ENCODE data around the gene SULF2. TPM values are rescaled to one million over a fixed set of nuclear protein-coding genes. Genes with fewer than 3 reads are reported as not detected.
A peak's percentile ranks its signal among the peaks of the same experiment; 100 is the strongest.

Gene SULF2
- total RNA-seq, 1 experiment from 2014 or later: 66.1 TPM

- CTCF ChIA-PET: interaction anchor here (1.1 kb wide), 1 partner anchor 569 kb away, joined by 4 read pairs; no protein-coding TSS in a partner anchor
- TF ChIP-seq CTCF (IDR thresholded peaks at IDR 0.05; ENCODE audit: insufficient read depth in 1 of 2, low read depth in 1 of 2, low read length in 1 of 2, severe bottlenecking in 1 of 2, unreplicated experiment in 1 of 2): no peak
- no TSS peak for BruUV-seq (replicated peaks)
- intact Hi-C loops (cut with micrococcal nuclease; ENCODE audit: unreplicated experiment): loop anchor here (10.0 kb wide), 1 partner anchor 168 kb away; no protein-coding TSS in a partner anchor
- Mint-ChIP-seq H3K9me3 (ENCODE audit: unreplicated experiment) (no peaks in the 10 kb centered on the region), H3K4me1 (ENCODE audit: low read depth, unreplicated experiment) (peaks cover 9% of the 10 kb centered on the region), H3K36me3 (ENCODE audit: insufficient read depth, unreplicated experiment) (peaks cover 7% of the 10 kb centered on the region), H3K27me3 (ENCODE audit: insufficient read depth, unreplicated experiment) (no peaks in the 10 kb centered on the region), H3K27ac (ENCODE audit: unreplicated experiment) (no peak overlapping the region), H3K4me3 (ENCODE audit: unreplicated experiment) (no peak overlapping the region)
- Histone ChIP-seq H3K4me1 (peaks cover 12% of the 10 kb centered on the region), H3K27me3 (replicated peaks; ENCODE audit: control insufficient read depth, insufficient read depth, low read length) (no peaks in the 10 kb centered on the region), H3K4me3 (ENCODE audit: low read depth, low read length) (no peak overlapping the region), H3K36me3 (ENCODE audit: control insufficient read depth, insufficient read depth, low read length) (no peaks in the 10 kb centered on the region), H3K9me3 (no peaks in the 10 kb centered on the region)
- POLR2A ChIA-PET: no interaction called here
- no peak for DNase-seq
Measured at GRCh38 chr20:47726632-47727031, 58.6 kb downstream of the SULF2 start.

- peak; percentile 99 to 100 for TF ChIP-seq CTCF (IDR thresholded peaks at IDR 0.05; ENCODE audit: insufficient read depth in 1 of 2, low read depth in 1 of 2, low read length in 1 of 2, severe bottlenecking in 1 of 2, unreplicated experiment in 1 of 2)
- peaks cover 12% of the 10 kb centered on the region for H3K4me1 ChIP-seq
- H3K27ac Mint-ChIP-seq (ENCODE audit: unreplicated experiment): no peak overlapping the region
- POLR2A ChIA-PET: interaction anchor here (0.6 kb wide), 1 partner anchor 153 kb away, joined by 15 read pairs; no protein-coding TSS in a partner anchor
- H3K27me3 Mint-ChIP-seq (ENCODE audit: insufficient read depth, unreplicated experiment): no peaks in the 10 kb centered on the region
- H3K36me3 ChIP-seq (ENCODE audit: control insufficient read depth, insufficient read depth, low read length): no peaks in the 10 kb centered on the region
- no peak overlapping the region for H3K4me3 Mint-ChIP-seq (ENCODE audit: unreplicated experiment)
- peak; percentile 94 to 95 for DNase-seq
- H3K36me3 Mint-ChIP-seq (ENCODE audit: insufficient read depth, unreplicated experiment): peaks cover 7% of the 10 kb centered on the region
- CTCF ChIA-PET: interaction anchor here (0.6 to 1.6 kb wide), 18 partner anchors 17 to 971 kb away, joined by 3 to 19 read pairs (median 4); no protein-coding TSS in a partner anchor
- intact Hi-C loops (cut with micrococcal nuclease; ENCODE audit: unreplicated experiment): loop anchor here (1.0 to 10.0 kb wide), 5 partner anchors 57 to 896 kb away; no protein-coding TSS in a partner anchor
- no TSS peak for BruUV-seq (replicated peaks)
- H3K27me3 ChIP-seq (replicated peaks; ENCODE audit: control insufficient read depth, insufficient read depth, low read length): no peaks in the 10 kb centered on the region
- no peaks in the 10 kb centered on the region for H3K9me3 Mint-ChIP-seq (ENCODE audit: unreplicated experiment)
- H3K4me3 ChIP-seq (ENCODE audit: low read depth, low read length): no peak overlapping the region
- peaks cover 9% of the 10 kb centered on the region for H3K4me1 Mint-ChIP-seq (ENCODE audit: low read depth, unreplicated experiment)
- no peaks in the 10 kb centered on the region for H3K9me3 ChIP-seq
Measured at GRCh38 chr20:47725248-47725973, 59.9 kb downstream of the SULF2 start.

- TF ChIP-seq CTCF (IDR thresholded peaks at IDR 0.05; ENCODE audit: insufficient read depth in 1 of 2, low read depth in 1 of 2, low read length in 1 of 2, severe bottlenecking in 1 of 2, unreplicated experiment in 1 of 2): no peak
- H3K4me1 ChIP-seq: peaks cover 12% of the 10 kb centered on the region
- Mint-ChIP-seq H3K36me3 (ENCODE audit: insufficient read depth, unreplicated experiment) (peaks cover 7% of the 10 kb centered on the region), H3K27me3 (ENCODE audit: insufficient read depth, unreplicated experiment) (no peaks in the 10 kb centered on the region), H3K4me3 (ENCODE audit: unreplicated experiment) (no peak overlapping the region), H3K27ac (ENCODE audit: unreplicated experiment) (peak overlapping the region; percentile 18), H3K4me1 (ENCODE audit: low read depth, unreplicated experiment) (peaks cover 9% of the 10 kb centered on the region), H3K9me3 (ENCODE audit: unreplicated experiment) (no peaks in the 10 kb centered on the region)
- H3K9me3 ChIP-seq: no peaks in the 10 kb centered on the region
- ChIA-PET CTCF (interaction anchor here (0.6 to 1.6 kb wide), 17 partner anchors 17 to 895 kb away, joined by 3 to 19 read pairs (median 4); no protein-coding TSS in a partner anchor), POLR2A (interaction anchor here (0.6 kb wide), 1 partner anchor 152 kb away, joined by 15 read pairs; no protein-coding TSS in a partner anchor)
- no peaks in the 10 kb centered on the region for H3K36me3 ChIP-seq (ENCODE audit: control insufficient read depth, insufficient read depth, low read length)
- H3K4me3 ChIP-seq (ENCODE audit: low read depth, low read length): no peak overlapping the region
- intact Hi-C loops (cut with micrococcal nuclease; ENCODE audit: unreplicated experiment): loop anchor here (1.0 to 10.0 kb wide), 5 partner anchors 58 to 896 kb away; no protein-coding TSS in a partner anchor
- BruUV-seq (replicated peaks): no TSS peak
- no peaks in the 10 kb centered on the region for H3K27me3 ChIP-seq (replicated peaks; ENCODE audit: control insufficient read depth, insufficient read depth, low read length)
- DNase-seq: no peak
Measured at GRCh38 chr20:47724910-47725247, 60.4 kb downstream of the SULF2 start.

Data from Caco-2 (cell line).